Measurements from ENCODE around the gene ATG7.

ATG7 gene

DNA sequence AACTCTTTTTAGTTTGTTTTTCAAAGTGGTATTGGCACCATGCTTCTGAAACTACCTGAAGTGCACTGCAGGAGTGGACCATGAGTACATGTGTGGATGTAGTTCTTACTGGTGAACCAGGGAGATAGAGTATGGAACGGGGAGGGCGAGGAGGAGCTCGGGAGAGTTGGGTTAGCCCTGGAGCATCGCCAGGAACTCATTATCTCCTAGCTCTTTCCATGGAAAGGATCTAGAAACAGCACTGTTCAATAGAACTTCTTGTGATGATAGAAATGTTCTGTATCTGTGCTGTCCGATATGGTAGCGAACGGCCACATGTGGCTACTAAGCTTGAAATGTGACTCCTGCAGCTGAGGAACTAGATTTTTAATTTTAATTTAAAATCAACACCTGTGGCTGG, 324.2 kb downstream of the ATG7 start:
- ATAC-seq (replicated peaks): no peak
- H3K27me3 Mint-ChIP-seq: no peaks in the 10 kb centered on the region
- H3K4me3 Mint-ChIP-seq: no peak overlapping the region
- peaks cover 30 to 51% of the 10 kb centered on the region in 2 donors for H3K36me3 Mint-ChIP-seq
- peaks cover 0 to 2% of the 10 kb centered on the region in 2 donors for H3K9me3 Mint-ChIP-seq
- H3K27ac Mint-ChIP-seq: no peak overlapping the region
- H3K4me1 Mint-ChIP-seq: peaks cover 19 to 36% of the 10 kb centered on the region in 2 donors
- no peak for DNase-seq

DNA sequence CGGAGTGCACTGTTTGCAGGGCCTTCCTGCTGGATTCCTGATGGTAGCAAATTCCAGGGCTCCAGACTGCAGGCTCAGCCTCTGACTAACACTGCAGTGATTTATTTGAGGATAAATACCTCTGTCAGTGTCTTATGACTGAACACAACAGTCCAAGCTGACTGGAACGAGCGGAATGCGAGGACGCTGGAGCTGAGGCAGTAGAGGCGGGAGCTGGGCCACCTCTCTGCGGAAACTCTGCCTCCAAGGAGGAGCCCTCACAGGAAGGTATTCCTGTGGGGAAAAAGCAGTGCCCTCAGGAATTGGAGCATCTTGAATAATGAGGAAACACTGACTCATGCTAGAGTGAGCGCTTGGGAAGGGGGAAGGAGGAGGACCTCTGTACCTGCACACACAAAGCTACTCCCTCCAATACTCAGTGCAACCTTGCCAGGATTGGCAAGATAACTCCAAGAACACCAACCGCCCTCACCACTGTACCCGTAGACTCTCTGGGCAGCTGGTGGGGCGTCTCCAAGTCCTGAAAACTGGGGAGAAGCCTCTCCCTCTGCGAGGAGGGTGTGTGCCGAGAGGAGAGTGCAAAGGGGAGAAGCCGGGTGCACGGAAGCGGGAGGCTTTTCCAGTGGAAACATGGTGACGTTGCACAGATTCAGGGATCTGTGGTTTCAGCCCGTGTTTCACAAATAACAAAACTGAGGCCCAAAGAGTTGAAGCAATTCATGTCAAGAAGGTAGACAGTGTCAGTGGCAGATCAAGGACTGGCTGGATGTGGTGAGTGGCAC, 328.5 kb downstream of the ATG7 start:
- Mint-ChIP-seq H3K36me3 (peaks cover 24 to 45% of the 10 kb centered on the region in 2 donors), H3K27ac (peak overlapping the region; percentile 91), H3K4me3 (peak overlapping the region in 1 of 2 donors; percentile 40), H3K27me3 (no peaks in the 10 kb centered on the region), H3K4me1 (peaks cover 22 to 38% of the 10 kb centered on the region in 2 donors), H3K9me3 (no peaks in the 10 kb centered on the region)
- no peak for ATAC-seq (replicated peaks)
- DNase-seq: no peak

DNA sequence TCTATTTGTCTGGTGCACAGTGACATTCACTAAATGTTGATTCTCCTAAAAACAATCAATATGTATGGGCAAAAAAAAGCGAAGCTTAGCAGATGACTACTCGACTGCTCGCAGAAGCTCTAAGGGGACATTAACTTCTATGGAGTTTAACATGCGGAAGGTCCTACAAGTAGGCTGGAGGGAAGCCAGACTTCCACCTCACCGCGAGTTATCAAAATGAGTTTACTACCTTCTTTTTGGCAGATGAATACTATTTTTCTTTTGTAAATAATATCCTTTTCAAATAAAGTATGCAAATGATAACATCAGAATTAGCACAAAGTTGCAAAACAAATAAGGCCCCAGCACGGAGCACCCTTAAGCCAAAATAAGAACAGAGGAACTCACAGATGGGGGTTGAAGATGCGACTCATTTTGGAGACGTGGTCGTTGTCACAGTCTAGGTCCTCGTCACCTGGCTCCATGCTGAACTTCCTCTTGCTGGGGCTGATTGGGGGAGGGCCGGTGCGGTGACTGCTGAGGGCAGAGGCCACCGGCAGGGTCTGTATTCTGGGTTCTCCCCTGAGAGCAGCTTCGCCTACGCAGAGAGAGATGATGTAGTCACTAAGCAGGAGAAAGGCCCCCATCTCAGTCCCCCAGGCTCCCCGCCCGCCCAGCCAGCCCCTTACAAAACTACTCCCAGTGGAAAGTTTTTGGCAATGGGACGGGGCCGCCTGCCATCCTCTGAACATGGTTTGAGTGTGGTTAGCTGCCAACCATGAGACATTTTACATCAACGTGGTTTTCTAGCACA, 329.4 kb downstream of the ATG7 start:
- Mint-ChIP-seq H3K36me3 (peaks cover 24 to 42% of the 10 kb centered on the region in 2 donors), H3K4me3 (peak overlapping the region; percentile 52 to 74), H3K27me3 (no peaks in the 10 kb centered on the region), H3K9me3 (no peaks in the 10 kb centered on the region), H3K4me1 (peaks cover 27 to 38% of the 10 kb centered on the region in 2 donors), H3K27ac (peak overlapping the region; percentile 93)
- ATAC-seq (replicated peaks) (peak; percentile 99 to 100), DNase-seq (peak; percentile 76)

DNA sequence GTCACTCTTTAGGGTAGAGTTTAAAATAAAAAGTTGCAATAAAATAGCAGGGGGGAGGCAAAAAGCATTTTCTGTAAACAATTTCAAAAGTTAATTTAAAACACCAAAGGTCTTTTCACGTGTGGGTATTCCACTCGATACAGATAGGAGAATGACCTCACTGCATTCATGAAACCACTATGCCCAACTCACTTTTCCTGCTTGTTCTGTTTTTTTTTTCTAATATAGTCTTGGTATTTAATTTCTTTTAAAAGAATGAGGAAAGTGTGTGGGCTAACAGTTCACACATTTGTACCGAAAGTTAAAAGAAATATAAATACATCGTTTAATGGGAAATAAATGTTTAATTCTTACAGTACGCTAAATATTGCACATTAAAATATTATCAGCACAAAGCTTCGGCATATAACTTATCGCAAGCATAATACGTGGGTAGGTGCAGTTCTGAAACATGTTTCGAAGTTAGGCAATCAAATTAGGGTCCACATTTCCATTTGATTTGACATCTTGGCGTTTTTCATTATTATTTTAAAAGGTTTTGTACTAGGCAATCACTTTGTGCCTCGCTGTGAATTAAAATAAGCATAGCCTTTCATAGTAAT, 330.1 kb downstream of the ATG7 start:
- Mint-ChIP-seq H3K27ac (peak overlapping the region; percentile 93), H3K27me3 (no peaks in the 10 kb centered on the region), H3K4me1 (peaks cover 28 to 38% of the 10 kb centered on the region in 2 donors), H3K9me3 (no peaks in the 10 kb centered on the region), H3K4me3 (peak overlapping the region; percentile 52 to 74), H3K36me3 (peaks cover 19 to 43% of the 10 kb centered on the region in 2 donors)
- no peak for DNase-seq
- no peak for ATAC-seq (replicated peaks)

DNA sequence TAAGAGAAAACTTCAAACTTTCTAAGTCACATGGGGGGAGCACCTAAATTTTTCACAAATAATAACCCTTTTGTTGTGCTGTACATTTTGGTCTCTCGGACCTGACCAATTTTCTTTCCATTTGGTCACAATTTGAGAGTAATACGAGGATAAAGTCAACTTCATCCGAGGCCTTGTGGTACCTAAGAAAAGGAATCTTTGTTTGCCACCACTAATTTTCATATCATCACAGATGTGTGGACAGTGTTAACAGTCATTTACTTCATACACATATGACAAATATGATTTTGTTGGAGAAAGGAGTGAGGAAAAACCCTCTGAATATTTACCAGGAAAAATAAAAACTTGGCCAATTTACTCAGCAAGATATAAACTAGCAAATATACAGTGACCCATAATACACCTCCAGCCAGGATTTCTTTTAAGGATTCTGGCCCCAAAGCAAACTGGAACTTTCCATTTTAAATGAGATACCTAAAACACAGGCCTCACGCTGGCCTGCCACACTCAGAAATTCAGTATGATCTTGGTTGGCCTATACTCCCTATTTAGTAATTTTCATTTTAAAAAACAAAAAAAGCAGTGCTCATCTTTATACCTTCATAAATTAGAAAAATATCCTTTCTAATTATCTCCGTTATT, 330.8 kb downstream of the ATG7 start:
- ATAC-seq (replicated peaks): no peak
- Mint-ChIP-seq H3K4me1 (peaks cover 28 to 33% of the 10 kb centered on the region in 2 donors), H3K27ac (no peak overlapping the region)

DNA sequence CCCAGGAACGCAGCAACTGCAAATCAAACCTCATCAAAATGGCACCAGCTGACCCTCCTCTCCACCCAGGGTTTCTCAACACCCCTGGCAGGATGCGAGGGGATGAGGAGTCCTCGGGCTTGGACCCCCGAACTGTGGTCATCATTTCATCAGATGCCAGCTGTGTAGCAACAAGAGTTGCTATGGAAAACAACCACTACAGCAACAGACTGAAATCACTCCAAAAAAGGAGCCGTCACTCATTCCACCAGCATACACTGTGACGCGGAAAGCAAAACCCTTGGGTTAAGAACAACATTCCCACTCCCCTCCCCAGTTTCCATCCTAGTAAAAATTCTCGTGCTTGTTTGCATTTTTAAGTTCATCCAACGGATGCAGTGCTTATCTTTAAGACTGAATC, 331.4 kb downstream of the ATG7 start:
- no peaks in the 10 kb centered on the region for H3K9me3 Mint-ChIP-seq
- peaks cover 14 to 33% of the 10 kb centered on the region in 2 donors for H3K36me3 Mint-ChIP-seq
- no peak overlapping the region for H3K4me3 Mint-ChIP-seq
- DNase-seq (no peak), ATAC-seq (replicated peaks) (no peak)
- no peak overlapping the region for H3K27ac Mint-ChIP-seq
- H3K4me1 Mint-ChIP-seq: peaks cover 26 to 31% of the 10 kb centered on the region in 2 donors
- H3K27me3 Mint-ChIP-seq: no peaks in the 10 kb centered on the region

More for the DNA sequence above, 330.8 kb downstream of the ATG7 start:
- Mint-ChIP-seq H3K4me3 (no peak overlapping the region), H3K9me3 (no peaks in the 10 kb centered on the region), H3K36me3 (peaks cover 14 to 39% of the 10 kb centered on the region in 2 donors), H3K27me3 (no peaks in the 10 kb centered on the region)
- DNase-seq: no peak

DNA sequence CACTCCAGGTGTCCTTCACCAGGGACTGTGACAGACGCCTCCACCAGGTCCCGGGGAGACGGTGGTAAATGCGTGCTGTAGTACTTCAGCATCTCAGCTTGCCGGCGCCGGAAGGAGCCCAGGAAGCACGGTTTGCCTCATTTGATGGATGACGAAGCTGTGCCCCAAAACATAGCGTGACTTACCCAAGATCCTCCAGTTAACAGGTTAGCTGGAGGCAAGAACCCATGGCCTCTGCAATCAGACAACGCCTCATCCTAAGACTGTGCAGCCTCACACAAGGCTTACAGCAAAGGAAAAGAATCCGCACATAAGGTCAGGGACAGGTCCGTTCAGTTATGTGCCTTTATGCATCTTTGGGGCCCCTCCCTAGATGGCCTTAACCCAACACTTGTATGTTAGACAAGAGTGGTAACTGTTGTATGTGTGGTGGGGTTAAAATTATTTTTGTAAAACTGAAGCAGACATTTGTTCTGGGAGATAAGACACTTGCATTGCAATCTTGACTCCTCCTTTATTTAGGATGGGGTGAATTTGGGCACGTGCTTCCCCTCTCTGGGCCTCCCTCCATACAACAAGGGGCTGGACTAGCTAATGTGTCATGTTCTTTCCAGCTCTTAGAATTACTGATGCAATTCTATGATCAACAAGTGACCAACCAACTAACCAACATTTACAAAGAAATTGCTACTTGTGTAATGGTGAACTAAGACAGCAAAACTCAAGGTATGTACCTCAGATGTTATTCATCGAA, 332.1 kb downstream of the ATG7 start:
- Mint-ChIP-seq H3K27ac (no peak overlapping the region), H3K9me3 (no peaks in the 10 kb centered on the region), H3K4me1 (peaks cover 27 to 32% of the 10 kb centered on the region in 2 donors), H3K36me3 (peaks cover 14 to 29% of the 10 kb centered on the region in 2 donors), H3K4me3 (no peak overlapping the region), H3K27me3 (no peaks in the 10 kb centered on the region)
- ATAC-seq (replicated peaks) (no peak), DNase-seq (no peak)

DNA sequence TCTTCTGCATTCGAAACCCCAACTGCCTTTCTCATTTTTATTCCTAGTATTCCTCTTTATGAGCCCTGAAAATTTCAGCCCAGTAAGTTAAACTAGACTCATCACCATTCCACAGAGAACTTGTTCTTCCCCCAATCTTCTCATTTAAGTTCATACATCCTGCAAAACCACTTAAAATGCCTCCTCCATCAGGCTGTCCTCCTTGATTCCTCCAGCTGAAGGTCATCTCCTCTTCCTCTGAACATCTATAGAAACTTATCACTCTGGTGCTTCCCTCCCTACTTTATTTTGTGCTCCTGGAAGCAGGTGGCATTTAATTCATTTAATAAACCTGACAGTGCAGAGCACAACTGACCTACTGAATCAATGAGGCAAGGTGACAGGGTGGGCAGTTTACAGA, 333.2 kb downstream of the ATG7 start:
- peak overlapping the region; percentile 76 for H3K27ac Mint-ChIP-seq
- ATAC-seq (replicated peaks) (no peak), DNase-seq (no peak)
- H3K4me1 Mint-ChIP-seq: peaks cover 34 to 39% of the 10 kb centered on the region in 2 donors
- no peaks in the 10 kb centered on the region for H3K27me3 Mint-ChIP-seq
- no peak overlapping the region for H3K4me3 Mint-ChIP-seq
- H3K9me3 Mint-ChIP-seq: no peaks in the 10 kb centered on the region
- H3K36me3 Mint-ChIP-seq: peaks cover 14 to 27% of the 10 kb centered on the region in 2 donors

DNA sequence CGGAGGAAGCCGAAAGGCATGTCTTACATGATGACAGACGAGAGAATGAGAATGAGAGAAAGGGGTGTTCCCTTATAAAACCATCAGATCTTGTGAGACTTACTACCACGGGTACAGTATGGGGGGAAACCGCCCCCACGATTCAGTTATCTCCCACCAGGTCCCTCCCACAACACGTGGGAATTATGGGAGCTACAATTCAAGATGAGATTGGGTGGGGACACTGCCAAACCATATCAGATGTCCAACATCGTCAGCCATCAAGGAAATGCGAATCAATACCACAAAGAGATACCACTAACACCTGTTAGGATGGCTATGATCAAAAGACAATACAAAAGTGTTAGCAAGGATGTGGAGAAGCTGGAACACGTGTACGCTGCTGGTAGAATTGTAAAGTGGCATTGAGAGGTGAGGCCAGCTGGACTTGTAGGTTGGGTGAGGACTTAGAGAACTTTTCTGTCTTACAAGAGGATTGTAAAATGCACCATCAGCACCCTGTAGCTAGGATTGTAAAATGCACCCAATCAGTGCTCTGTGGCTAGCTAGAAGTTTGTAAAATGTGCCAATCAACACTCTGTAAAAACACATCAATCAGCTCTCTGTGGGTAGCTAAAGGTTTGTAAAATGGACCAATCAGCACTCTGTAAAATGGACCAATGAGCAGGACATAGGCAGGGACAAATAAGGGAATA, 334.0 kb downstream of the ATG7 start:
- H3K4me3 Mint-ChIP-seq: no peak overlapping the region
- DNase-seq: no peak
- ATAC-seq (replicated peaks): no peak
- H3K27ac Mint-ChIP-seq: no peak overlapping the region
- peaks cover 8 to 19% of the 10 kb centered on the region in 2 donors for H3K36me3 Mint-ChIP-seq
- H3K27me3 Mint-ChIP-seq: no peaks in the 10 kb centered on the region
- H3K4me1 Mint-ChIP-seq: peaks cover 31 to 37% of the 10 kb centered on the region in 2 donors
- H3K9me3 Mint-ChIP-seq: no peaks in the 10 kb centered on the region

DNA sequence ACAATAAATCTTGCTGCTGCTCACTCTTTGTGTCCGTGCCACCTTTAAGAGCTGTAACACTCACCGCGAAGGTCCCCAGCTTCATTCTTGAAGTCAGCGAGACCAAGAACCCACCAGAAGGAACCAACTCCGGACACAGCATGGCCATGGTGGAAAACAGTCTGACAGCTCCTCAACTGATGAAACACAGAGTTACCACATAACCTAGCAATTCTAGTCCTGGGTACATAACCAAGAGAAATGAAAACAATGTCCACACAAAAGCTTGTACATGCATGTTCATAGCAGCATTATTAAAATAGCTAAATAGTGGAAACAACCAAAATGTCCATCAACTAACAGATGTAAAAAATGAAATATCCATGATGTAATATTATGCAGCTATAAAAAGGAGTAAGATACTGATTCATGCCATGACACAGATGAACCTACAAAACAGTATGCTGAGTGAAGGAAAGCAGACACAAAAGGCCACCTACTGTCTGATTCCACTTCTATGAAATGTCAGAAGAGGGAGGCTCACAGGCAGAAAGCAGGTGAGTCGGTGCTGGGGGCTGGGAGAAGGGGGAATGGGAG, 334.8 kb downstream of the ATG7 start:
- Mint-ChIP-seq H3K36me3 (peaks cover 8 to 17% of the 10 kb centered on the region in 2 donors), H3K4me3 (no peak overlapping the region), H3K9me3 (no peaks in the 10 kb centered on the region), H3K27ac (no peak overlapping the region), H3K27me3 (no peaks in the 10 kb centered on the region), H3K4me1 (peaks cover 26 to 31% of the 10 kb centered on the region in 2 donors)
- DNase-seq (no peak), ATAC-seq (replicated peaks) (no peak)
